Endometrial microvascular endothelial cells (primary cell): ENCODE measurements around the gene TMEM245. TPM values are rescaled to one million over a fixed set of nuclear protein-coding genes. Genes with fewer than 3 reads are reported as not detected.

Experiments
- in situ Hi-C: cut with HindIII; loops from 2 replicates; pipeline ENCODE4 v1.10.0; 2017; ENCODE audit warnings: low sequenced_read_pairs, low pct_unique_long_range_greater_than_20kb; ENCODE audit errors: inconsistent ontology term
- total RNA-seq: library from RNA; depleted of rRNA; stranded (reverse); fragments of >200 nt; gene quantifications from one replicate; pipeline ENCODE4 v1.2.3, GENCODE V29; 2015; ENCODE audit errors: inconsistent ontology term

The TMEM245 gene
- total RNA-seq, 1 donor from 2014 or later: 32.5 TPM

- in situ Hi-C loops: loop anchor here (25.0 kb wide), 1 partner anchor 96 kb away; the partner anchor contains the start of gene TMEM245
These were observed 103.6 kb downstream of the TMEM245 start for GRCh38 chr9:109016132-109016531.

- in situ Hi-C loops: loop anchor here (25.0 kb wide), 1 partner anchor 98 kb away; the partner anchor contains the start of gene TMEM245
These were observed 105.0 kb downstream of the TMEM245 start for GRCh38 chr9:109014608-109015280.

GRCh38 chr9:109013679-109014607 is 105.8 kb downstream of the TMEM245 start:
- in situ Hi-C loops: loop anchor here (25.0 kb wide), 1 partner anchor 98 kb away; the partner anchor contains the start of gene TMEM245

- in situ Hi-C loops: loop anchor here (25.0 kb wide), 1 partner anchor 99 kb away; the partner anchor contains the start of gene TMEM245
These were observed 106.7 kb downstream of the TMEM245 start, which contains the start of gene CTNNAL1 for GRCh38 chr9:109012876-109013678. Gene CTNNAL1 (minus strand): TSS chr9:109013499. CDS start chr9:109013442, 57 bp downstream.

- in situ Hi-C loops: loop anchor here (25.0 kb wide), 1 partner anchor 100 kb away; the partner anchor contains the start of gene TMEM245
These were observed 107.5 kb downstream of the TMEM245 start for GRCh38 chr9:109012009-109012875.

- in situ Hi-C loops: loop anchor here (25.0 kb wide), 1 partner anchor 101 kb away; the partner anchor contains the start of gene TMEM245
These were observed 108.5 kb downstream of the TMEM245 start for GRCh38 chr9:109011231-109011671.

GRCh38 chr9:109010746-109011145 is 109.0 kb downstream of the TMEM245 start:
- in situ Hi-C loops: loop anchor here (25.0 kb wide), 1 partner anchor 102 kb away; the partner anchor contains the start of gene TMEM245

- in situ Hi-C loops: loop anchor here (25.0 kb wide), 1 partner anchor 107 kb away; the partner anchor contains the start of gene TMEM245
These were observed 114.1 kb downstream of the TMEM245 start for GRCh38 chr9:109005678-109006077.

GRCh38 chr9:109003116-109003515 is 116.6 kb downstream of the TMEM245 start:
- in situ Hi-C loops: loop anchor here (25.0 kb wide), 1 partner anchor 109 kb away; the partner anchor contains the start of gene TMEM245

- in situ Hi-C loops: loop anchor here (25.0 kb wide), 1 partner anchor 110 kb away; the partner anchor contains the start of gene TMEM245
These were observed 117.6 kb downstream of the TMEM245 start for GRCh38 chr9:109002141-109002540.

GRCh38 chr9:109001275-109001676 is 118.5 kb downstream of the TMEM245 start:
- in situ Hi-C loops: loop anchor here (25.0 kb wide), 1 partner anchor 111 kb away; the partner anchor contains the start of gene TMEM245

GRCh38 chr9:108997112-108997511 is 122.6 kb downstream of the TMEM245 start:
- in situ Hi-C loops: no loop called here

- in situ Hi-C loops: no loop called here
These were observed 123.1 kb downstream of the TMEM245 start for GRCh38 chr9:108996643-108997042.

GRCh38 chr9:108994695-108995094 is 125.1 kb downstream of the TMEM245 start:
- in situ Hi-C loops: no loop called here

GRCh38 chr9:108991479-108991878 is 128.3 kb downstream of the TMEM245 start:
- in situ Hi-C loops: no loop called here

GRCh38 chr9:108983885-108984284 is 135.9 kb downstream of the TMEM245 start:
- in situ Hi-C loops: no loop called here

GRCh38 chr9:108980893-108981292 is 138.9 kb downstream of the TMEM245 start:
- in situ Hi-C loops: no loop called here
